Suppressor macrophage treated with lipopolysaccharide for 4 hours (primary cell): ENCODE measurements around the gene SPPL2A.
A peak's percentile ranks its signal among the peaks of the same experiment; 100 is the strongest.
"Not testable (repeated sequence)": the region's sequence is repeated elsewhere in the genome, so short reads cannot be mapped to it uniquely, and the experiment has no call there.

Experiments used
- DNase-seq: peaks from one replicate; pipeline ENCODE4 v3.0.0-alpha.2; 2020

SPPL2A gene

GRCh38 chr15:50767332-50767861 lies 1.9 kb upstream of the SPPL2A start:
- DNase-seq = no peak

- DNase-seq = peak; percentile 91
Measured at GRCh38 chr15:50764461-50765194, 878 bp downstream of the SPPL2A start.

- no peak for DNase-seq
Measured at GRCh38 chr15:50758712-50759205, 6.7 kb downstream of the SPPL2A start.

DNA sequence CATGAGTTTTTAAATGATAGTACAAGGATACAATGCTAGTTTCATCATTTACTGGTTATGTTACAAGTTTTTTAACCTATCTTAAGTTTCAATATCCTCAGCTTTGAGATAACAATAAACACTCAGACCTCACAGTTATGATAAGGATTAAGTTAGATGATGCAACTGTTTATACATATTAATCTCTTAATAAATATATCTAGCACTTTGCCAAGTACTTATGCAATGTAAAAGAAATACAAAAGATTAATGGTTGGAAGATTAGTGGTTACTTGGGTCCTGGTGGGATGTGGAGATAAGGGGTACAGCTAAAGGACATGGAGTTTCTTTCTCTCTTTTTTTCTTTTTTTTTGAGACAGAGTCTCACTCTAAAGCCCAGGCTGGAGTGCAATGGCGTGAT lies 12.0 kb downstream of the SPPL2A start:
- no peak for DNase-seq

DNA sequence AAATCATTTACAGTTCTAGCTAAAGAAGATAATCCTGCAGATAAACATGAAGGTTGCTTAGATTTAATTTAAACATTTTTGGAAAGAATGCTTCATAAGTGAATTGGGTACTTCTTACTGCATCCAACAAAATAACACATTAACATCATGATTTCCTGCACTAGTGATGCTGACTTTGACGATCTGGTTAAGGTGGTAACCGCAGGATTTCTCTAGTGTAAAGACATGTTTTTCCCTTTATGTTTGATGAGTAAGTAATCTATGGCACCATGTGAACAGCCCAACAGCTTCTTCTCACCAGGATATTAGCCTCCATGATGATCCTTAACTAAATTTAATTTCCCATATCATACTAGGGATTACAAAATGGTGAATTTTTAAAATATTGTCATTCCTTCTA lies 14.1 kb downstream of the SPPL2A start:
- no peak for DNase-seq

DNA sequence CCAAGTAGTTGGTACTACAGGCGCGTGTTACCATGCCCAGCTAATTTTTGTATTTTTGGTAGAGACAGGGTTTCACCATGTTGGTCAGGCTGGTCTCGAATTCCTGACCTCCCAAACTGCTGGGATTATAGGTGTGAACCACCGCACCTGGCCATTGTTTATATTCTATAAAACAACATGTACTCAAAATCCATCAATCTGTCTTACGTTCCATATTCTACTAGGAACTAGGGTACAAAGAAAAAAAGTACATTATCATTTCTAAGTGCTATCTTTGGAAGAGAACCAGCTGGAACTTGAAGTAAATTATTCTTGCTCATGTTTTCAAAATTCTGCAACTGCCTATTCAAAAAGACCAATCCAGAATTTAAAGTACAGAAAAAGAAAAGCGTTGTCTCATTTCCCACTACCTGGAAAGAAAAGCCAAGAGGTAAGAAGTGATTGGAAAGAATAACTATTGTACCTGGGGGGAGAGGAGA lies 15.2 kb downstream of the SPPL2A start:
- no peak for DNase-seq

GRCh38 chr15:50747523-50747922 lies 18.0 kb downstream of the SPPL2A start:
- DNase-seq = no peak

GRCh38 chr15:50744601-50745000 lies 20.9 kb downstream of the SPPL2A start:
- no peak for DNase-seq

GRCh38 chr15:50740955-50741354 lies 24.6 kb downstream of the SPPL2A start:
- no peak for DNase-seq

- DNase-seq = no peak
Measured at GRCh38 chr15:50736823-50737222, 28.7 kb downstream of the SPPL2A start.

DNA sequence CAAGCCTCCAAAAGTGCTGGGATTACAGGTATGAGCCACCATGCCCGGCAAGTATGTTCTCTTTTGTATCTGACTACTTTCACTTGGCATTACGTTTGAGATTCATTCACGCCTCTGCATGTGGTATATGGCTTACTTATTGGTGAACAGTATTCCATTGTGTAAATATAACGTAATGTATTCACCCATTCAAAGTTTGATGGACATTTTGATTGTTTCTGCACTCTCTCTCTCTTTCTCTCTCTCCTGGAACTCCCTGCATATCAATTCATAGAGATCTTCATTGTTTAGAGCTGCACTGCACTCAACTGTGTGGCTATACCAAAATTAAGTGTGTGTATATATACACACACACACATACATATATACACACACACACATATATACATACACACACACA lies 30.4 kb downstream of the SPPL2A start:
- no peak for DNase-seq

DNA sequence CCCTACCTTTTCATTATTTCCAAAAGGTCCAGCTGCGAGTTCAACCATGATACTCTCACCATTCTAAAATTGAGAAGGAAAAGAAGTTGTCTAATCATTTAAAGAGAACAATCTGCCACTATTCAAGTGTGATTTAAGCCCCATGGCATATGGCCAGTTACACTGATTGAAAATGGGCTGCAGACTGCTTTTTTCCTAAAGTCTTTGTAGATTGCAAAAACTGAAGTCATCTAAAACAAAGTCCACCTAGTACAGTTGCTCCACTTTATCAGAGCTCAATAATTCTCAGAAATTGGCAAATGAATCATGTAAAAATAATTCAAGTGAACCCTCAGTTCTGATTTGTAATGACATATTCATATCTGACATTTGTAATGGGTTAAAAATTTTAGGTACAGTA lies 39.2 kb downstream of the SPPL2A start:
- DNase-seq = no peak

GRCh38 chr15:50718700-50719125 lies 46.8 kb downstream of the SPPL2A start:
- DNase-seq = no peak

- no peak for DNase-seq
Measured at GRCh38 chr15:50712018-50712417, 53.5 kb downstream of the SPPL2A start.

GRCh38 chr15:50710585-50710984 lies 54.9 kb downstream of the SPPL2A start:
- no peak for DNase-seq

DNA sequence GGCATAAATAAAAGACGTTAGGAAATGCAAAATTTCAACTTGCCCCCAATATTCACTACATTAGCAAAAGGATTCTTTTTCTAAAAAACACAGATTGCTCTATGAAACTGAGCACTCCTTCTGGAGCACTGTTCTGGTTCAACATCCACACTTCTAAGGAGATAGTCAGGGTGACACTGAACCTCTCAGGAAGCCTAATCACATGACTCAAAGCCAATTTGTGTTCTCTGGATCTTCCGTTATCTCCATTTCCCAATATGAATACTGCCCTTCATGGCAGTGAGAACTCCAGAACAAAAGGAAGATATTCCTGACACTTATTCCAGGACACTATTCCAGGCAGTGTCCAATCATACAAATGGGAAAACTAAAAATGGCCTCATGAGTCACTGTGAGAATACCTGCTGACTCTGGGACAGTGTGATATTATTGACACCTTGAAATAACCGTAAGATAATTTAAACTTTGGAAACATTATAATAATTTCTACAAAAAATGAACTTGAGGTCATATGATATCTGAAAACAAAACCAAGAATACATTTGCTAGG lies 57.6 kb downstream of the SPPL2A start:
- DNase-seq = no peak

DNA sequence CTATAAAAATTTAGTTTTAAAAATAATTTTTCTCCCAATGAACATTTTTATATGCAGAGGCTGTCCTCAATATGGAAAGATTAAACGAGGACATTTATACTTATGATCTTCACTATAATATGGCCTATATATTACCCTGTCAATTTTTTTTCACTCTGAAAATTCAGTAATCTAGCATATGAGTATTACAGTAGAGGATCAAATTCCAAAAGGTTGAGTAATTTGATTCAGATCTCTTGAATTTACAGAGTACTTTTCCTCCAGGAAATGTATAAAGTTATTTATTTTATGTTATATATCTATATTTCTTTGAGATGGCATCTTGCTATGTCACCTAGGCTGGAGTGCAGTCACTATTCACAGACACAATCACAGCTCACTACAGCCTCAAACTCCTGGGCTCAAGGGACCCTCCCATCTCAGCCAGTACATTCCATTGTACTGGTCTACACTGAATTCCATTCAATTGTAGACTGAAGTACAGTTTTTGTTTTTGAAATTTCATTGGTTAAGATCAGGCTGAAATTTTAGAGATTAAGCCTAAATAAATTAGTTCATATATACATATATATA lies 62.7 kb downstream of the SPPL2A start:
- DNase-seq = no peak

- DNase-seq = no peak
Measured at GRCh38 chr15:50698101-50698500, 67.4 kb downstream of the SPPL2A start.

GRCh38 chr15:50697109-50697797 lies 68.3 kb downstream of the SPPL2A start:
- no peak for DNase-seq

DNA sequence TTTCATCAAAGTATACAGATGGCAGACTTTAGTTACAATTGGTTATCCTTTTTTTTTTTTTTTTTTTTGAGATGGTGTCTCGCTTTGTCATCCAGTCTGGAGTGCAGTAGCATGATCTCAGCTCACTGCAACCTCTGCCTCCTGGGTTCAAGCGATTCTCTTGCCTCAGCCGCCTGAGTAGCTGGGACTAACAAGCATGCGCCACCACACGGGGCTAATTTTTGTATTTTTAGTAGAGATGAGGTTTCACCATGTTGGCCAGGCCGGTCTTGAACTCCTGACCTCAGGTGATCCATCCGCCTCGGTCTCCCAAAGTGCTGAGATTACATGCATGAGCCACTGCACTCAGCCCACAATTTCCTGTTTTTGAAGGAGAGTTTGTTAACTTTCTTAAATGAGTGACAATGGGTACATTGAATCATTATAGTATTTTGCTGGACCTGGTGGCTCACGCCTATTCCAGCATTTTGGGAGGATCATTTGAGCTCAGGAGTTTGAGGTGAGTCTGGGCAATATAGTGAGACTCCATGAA lies 70.8 kb downstream of the SPPL2A start:
- DNase-seq = not testable (repeated sequence)

GRCh38 chr15:50687302-50687902 lies 78.1 kb downstream of the SPPL2A start:
- no peak for DNase-seq

DNA sequence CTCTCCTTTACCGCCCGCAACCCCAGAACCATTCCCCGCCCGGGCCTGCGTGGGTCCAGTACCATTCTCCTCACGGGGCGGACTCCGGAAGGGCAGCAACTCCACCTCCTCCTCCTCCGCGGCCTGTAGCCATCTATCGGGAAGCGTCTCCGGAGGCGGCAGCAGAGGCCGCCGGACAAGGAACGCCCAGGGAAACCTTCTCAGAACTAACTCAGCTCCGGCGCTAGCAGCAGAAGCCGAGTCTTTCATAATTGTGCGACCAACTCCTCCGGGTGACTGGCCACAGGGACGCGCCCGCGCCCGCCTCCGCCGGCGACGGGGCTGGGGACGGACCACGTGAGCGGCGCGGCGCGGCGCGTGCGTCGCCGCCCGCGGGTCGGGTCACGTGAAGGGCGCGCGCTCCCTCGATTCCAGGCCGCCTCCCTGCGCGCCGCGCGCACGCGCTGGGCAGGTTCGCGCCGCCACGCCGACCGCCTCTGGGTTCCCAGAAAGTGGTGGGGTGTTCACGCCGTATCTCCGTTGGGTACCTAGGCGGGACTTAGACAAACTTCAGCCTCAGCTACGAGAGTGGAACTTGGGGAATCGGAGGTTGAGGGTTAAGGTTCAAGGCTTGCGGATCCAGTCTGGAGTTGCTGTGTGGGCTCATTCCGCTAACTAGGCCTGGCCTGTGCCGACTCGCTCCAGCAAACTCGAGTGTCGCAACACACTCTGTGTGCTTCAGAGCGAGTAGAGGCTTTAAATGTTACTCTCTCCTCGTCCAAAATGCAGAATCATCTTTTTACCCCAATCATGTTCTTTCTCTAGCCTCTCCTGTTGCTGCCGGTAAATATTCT lies 78.8 kb downstream of the SPPL2A start, which contains the start of gene TRPM7:
Gene TRPM7 (minus strand): TSS at position 329 of the 833 bp plus-strand sequence. CDS start 264 bp downstream, at position 65.
- peak; percentile 95 for DNase-seq
